Measurements from ENCODE around the gene EPHB3.

DNA sequence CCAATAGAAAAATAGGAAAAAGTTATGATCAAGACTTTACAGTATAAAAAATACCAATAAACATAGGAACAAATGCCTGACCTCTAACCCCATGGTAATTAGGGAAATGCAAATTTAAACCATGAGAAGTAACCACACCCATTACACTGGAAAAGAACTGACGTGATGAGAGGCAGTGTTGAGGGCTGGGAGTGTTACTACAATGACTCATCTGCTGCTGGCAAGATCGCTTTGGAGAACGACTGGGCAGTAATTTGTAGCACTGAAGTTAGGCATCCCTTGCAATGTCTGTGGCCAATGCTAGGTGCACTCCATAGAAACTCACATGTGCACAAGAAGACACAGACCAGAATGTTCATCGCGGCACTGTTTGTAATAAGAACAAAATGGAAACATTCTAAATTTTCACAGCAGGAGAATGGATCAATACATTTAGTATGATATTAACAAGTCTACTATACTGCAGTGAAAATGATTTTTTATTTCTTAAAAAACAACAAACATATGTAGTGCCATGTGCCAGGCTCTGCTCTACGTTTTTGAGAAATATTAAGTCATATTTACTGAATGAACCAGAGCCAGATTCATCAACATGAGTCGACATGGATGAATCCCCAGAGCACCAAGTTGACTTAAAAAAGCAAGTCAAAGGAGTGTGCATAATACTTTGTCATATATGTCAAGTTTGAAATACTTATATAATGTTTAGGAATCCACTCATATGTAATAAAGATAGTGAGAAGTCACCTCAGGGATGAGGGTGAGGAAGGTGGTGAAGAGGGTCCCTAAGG is 37.6 kb upstream of the EPHB3 start:
- no peak for TF ChIP-seq CTCF (conservative IDR thresholded peaks at IDR 0.05; ENCODE audit: low read depth, low read length)
- no peak for TF ChIP-seq SMC3 (IDR thresholded peaks at IDR 0.05; ENCODE audit: low read depth, low read length)
